GM23338 (cell line): ENCODE results near the gene MGAT5. TPM values are rescaled to one million over a fixed set of nuclear protein-coding genes. Genes with fewer than 3 reads are reported as not detected.

Experiments
- ATAC-seq: fragments of 200-7000 bp; cut with Tn5 transposase; 3 replicates; pipeline ENCODE4 v1.9.1; 2020
- DNase-seq: peaks from one replicate; pipeline ENCODE4 v3.0.0-alpha.2; 2015; ENCODE audit warnings: low spot score
- H2AFZ ChIP-seq: fragments of 200-600 bp; sonication (generic); 2 replicates; pipeline ENCODE4 v1.8.0; 2016; ENCODE audit warnings: antibody characterized with exemption, mild to moderate bottlenecking, moderate library complexity
- H3F3A ChIP-seq: fragments of 200-600 bp; sonication (generic); replicated peaks from 2 replicates; pipeline ENCODE4 v1.8.0; 2017; ENCODE audit warnings: antibody characterized with exemption, mixed run types, low read depth
- H3K27ac ChIP-seq: fragments of 200-600 bp; sonication (generic); 2 replicates; pipeline ENCODE4 v1.6.1; 2016; ENCODE audit warnings: low read depth
- H3K27me3 ChIP-seq: fragments of 200-600 bp; sonication (generic); 2 replicates; pipeline ENCODE4 v1.8.0; 2016; ENCODE audit warnings: mild to moderate bottlenecking, mixed run types, moderate library complexity; ENCODE audit not compliant: insufficient read depth
- H3K36me3 ChIP-seq: fragments of 200-600 bp; sonication (generic); 2 replicates; pipeline ENCODE4 v1.8.0; 2016; ENCODE audit warnings: mild to moderate bottlenecking; ENCODE audit not compliant: insufficient read depth
- H3K4me1 ChIP-seq: fragments of 200-600 bp; sonication (generic); 2 replicates; pipeline ENCODE4 v1.8.0; 2016; ENCODE audit warnings: mild to moderate bottlenecking, moderate library complexity; ENCODE audit not compliant: insufficient read depth
- H3K4me2 ChIP-seq: fragments of 200-600 bp; sonication (generic); 2 replicates; pipeline ENCODE4 v1.7.1; 2017; ENCODE audit warnings: mixed run types
- H3K4me3 ChIP-seq: fragments of 200-600 bp; sonication (generic); 2 replicates; pipeline ENCODE4 v1.6.1; 2016; ENCODE audit warnings: mixed run types
- H3K79me2 ChIP-seq: fragments of 200-600 bp; sonication (generic); replicated peaks from 2 replicates; pipeline ENCODE4 v1.8.0; 2017; ENCODE audit warnings: mild to moderate bottlenecking; ENCODE audit not compliant: insufficient read depth
- H3K9me2 ChIP-seq: fragments of 200-600 bp; sonication (generic); 2 replicates; pipeline ENCODE4 v1.8.0; 2017; ENCODE audit not compliant: insufficient read depth
- H4K20me1 ChIP-seq: fragments of 200-600 bp; sonication (generic); replicated peaks from 2 replicates; pipeline ENCODE4 v1.8.0; 2017; ENCODE audit warnings: mild to moderate bottlenecking; ENCODE audit not compliant: insufficient read depth
- H3K27ac Mint-ChIP-seq: 2 replicates; pipeline ENCODE4 v1.8.0; 2020; ENCODE audit warnings: inconsistent platforms, mild to moderate bottlenecking, moderate library complexity, mixed read lengths
- H3K27me3 Mint-ChIP-seq: 3 replicates; pipeline ENCODE4 v1.8.0; 2022; ENCODE audit warnings: low read depth, mild to moderate bottlenecking, moderate library complexity, mixed read lengths, inconsistent platforms; ENCODE audit not compliant: insufficient read depth, poor library complexity
- H3K36me3 Mint-ChIP-seq: 3 replicates; pipeline ENCODE4 v1.8.0; 2021; ENCODE audit warnings: low read depth, mild to moderate bottlenecking, inconsistent platforms, moderate library complexity, mixed read lengths
- H3K4me1 Mint-ChIP-seq: 3 replicates; pipeline ENCODE4 v1.8.0; 2020; ENCODE audit warnings: mild to moderate bottlenecking, inconsistent platforms, mixed read lengths
- H3K4me3 Mint-ChIP-seq: 3 replicates; pipeline ENCODE4 v1.8.0; 2021; ENCODE audit warnings: moderate library complexity, mild to moderate bottlenecking, inconsistent platforms, mixed read lengths
- H3K9me3 Mint-ChIP-seq: 3 replicates; pipeline ENCODE4 v1.8.0; 2020; ENCODE audit warnings: moderate library complexity, mild to moderate bottlenecking, inconsistent platforms, mixed read lengths
- CREB1 ChIP-seq: fragments of 250-450 bp; sonication (Bioruptor Pico); IDR thresholded peaks from 2 replicates; pipeline ENCODE4 v1.5.0; 2020; ENCODE audit warnings: low read depth, mild to moderate bottlenecking, moderate library complexity
- EZH2 ChIP-seq: fragments of 200-600 bp; sonication (generic); IDR thresholded peaks from one replicate; pipeline ENCODE4 v1.8.0; 2017; ENCODE audit warnings: antibody characterized with exemption, mild to moderate bottlenecking, low read depth; ENCODE audit not compliant: unreplicated experiment
- EZH2phosphoT487 ChIP-seq: fragments of 200-600 bp; sonication (generic); IDR thresholded peaks from one replicate; pipeline ENCODE4 v1.8.1; 2018; ENCODE audit warnings: antibody characterized with exemption; ENCODE audit not compliant: unreplicated experiment
- STAT1 ChIP-seq: IDR thresholded peaks from one replicate; pipeline ENCODE4 v1.6.1; 2016; ENCODE audit warnings: antibody characterized with exemption; ENCODE audit not compliant: unreplicated experiment
- ZNF114 ChIP-seq: fragments of 250-450 bp; sonication (Bioruptor Pico); IDR thresholded peaks from 2 replicates; pipeline ENCODE4 v1.5.0; 2020; ENCODE audit warnings: mild to moderate bottlenecking, moderate library complexity
- ZNF331 ChIP-seq: fragments of 250-450 bp; sonication (Bioruptor Pico); IDR thresholded peaks from 2 replicates; pipeline ENCODE4 v1.5.0; 2020; ENCODE audit warnings: low read depth, mild to moderate bottlenecking, moderate library complexity
- polyA plus RNA-seq: library from polyadenylated mRNA; unstranded; fragments of >200 nt; fragmentation: Nextera tagmentation; extraction: Ambion mirVana; gene quantifications from 2 replicates; pipeline ENCODE4 v1.2.1, GENCODE V29; 2016
- total RNA-seq: library from RNA; depleted of rRNA; stranded (reverse); fragments of >200 nt; shearing (Covaris generic); gene quantifications from 2 replicates; pipeline ENCODE4 v1.2.3, GENCODE V29; 2014
- TF ChIP-seq, protein P1 (sequence below): fragments of 250-450 bp; sonication (Bioruptor Pico); IDR thresholded peaks from 2 replicates; pipeline ENCODE4 v1.5.0; 2020; ENCODE audit warnings: mild to moderate bottlenecking, moderate library complexity
- TF ChIP-seq, protein P2 (sequence below): IDR thresholded peaks from one replicate; pipeline ENCODE4 v1.6.1; 2018; ENCODE audit warnings: antibody characterized with exemption; ENCODE audit not compliant: unreplicated experiment
- TF ChIP-seq, protein P3 (sequence below), 2 experiments: fragments of 200-600 bp in 1 of 2; sonication (generic) in 1 of 2; conservative IDR thresholded peaks; 2 replicates each; pipeline versions ENCODE4 v1.5.1 to v1.6.1; 2016 to 2017; ENCODE audit warnings: antibody characterized with exemption in 2 of 2, low read depth in 2 of 2, mild to moderate bottlenecking in 2 of 2, moderate library complexity in 1 of 2
- TF ChIP-seq, protein P4 (sequence below): IDR thresholded peaks from 2 replicates; pipeline ENCODE4 v1.6.1; 2016; ENCODE audit warnings: antibody characterized with exemption

Gene MGAT5
- total and polyA plus RNA-seq, 2 experiments from 2014 or later = 4.6 to 27.6 TPM

DNA sequence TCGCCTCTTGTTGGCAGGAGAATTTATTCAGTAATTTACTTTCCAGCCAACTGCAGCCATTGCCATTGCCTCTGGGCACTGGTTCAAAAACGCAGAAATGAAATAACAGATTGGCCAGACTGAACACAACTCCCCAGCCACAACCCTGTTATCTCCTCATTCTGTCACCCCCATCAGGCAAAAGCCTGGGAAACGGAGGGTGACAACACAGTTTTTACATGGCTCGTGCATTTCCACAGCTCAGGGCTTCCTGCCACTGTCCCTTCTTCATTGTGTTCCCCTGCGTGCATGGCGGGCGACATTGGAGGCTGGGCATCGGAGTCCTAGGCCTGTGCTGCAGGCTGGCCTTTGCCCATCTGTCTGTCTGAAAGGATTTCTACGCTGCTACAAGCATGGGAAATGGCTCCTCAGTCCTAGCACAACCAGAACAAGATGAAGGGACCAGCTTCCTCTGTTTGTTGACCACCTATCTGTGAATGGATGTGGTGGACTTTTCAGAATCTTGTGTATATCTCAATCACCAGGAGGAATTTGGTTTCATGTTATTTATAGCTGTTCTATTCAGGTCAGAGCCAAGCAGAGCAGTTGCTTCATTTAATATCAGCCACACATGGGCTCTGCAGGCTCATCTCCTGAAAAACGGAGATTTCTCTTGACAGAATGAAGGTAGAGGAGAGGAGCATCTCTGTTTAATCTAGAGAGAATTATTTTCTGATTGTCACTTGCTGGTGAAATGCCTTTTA is 107.0 kb downstream of the MGAT5 start:
- Mint-ChIP-seq H3K36me3 (no peaks in the 10 kb centered on the region), H3K4me3 (no peak overlapping the region), H3K9me3 (no peaks in the 10 kb centered on the region), H3K27ac (no peak overlapping the region; the same call in 1 of the 2 replicates), H3K27me3 (peaks cover 5% of the 10 kb centered on the region), H3K4me1 (peaks cover 15% of the 10 kb centered on the region; the same call in 2 of the 3 replicates)
- no peak for DNase-seq
- H3K36me3 ChIP-seq = no peaks in the 10 kb centered on the region
- no peak overlapping the region for H2AFZ ChIP-seq
- no peaks in the 10 kb centered on the region for H3K4me1 ChIP-seq
- TF ChIP-seq ZNF114 (CRISPR knock-in tag) = no peak
- TF ChIP-seq, protein P1, sequence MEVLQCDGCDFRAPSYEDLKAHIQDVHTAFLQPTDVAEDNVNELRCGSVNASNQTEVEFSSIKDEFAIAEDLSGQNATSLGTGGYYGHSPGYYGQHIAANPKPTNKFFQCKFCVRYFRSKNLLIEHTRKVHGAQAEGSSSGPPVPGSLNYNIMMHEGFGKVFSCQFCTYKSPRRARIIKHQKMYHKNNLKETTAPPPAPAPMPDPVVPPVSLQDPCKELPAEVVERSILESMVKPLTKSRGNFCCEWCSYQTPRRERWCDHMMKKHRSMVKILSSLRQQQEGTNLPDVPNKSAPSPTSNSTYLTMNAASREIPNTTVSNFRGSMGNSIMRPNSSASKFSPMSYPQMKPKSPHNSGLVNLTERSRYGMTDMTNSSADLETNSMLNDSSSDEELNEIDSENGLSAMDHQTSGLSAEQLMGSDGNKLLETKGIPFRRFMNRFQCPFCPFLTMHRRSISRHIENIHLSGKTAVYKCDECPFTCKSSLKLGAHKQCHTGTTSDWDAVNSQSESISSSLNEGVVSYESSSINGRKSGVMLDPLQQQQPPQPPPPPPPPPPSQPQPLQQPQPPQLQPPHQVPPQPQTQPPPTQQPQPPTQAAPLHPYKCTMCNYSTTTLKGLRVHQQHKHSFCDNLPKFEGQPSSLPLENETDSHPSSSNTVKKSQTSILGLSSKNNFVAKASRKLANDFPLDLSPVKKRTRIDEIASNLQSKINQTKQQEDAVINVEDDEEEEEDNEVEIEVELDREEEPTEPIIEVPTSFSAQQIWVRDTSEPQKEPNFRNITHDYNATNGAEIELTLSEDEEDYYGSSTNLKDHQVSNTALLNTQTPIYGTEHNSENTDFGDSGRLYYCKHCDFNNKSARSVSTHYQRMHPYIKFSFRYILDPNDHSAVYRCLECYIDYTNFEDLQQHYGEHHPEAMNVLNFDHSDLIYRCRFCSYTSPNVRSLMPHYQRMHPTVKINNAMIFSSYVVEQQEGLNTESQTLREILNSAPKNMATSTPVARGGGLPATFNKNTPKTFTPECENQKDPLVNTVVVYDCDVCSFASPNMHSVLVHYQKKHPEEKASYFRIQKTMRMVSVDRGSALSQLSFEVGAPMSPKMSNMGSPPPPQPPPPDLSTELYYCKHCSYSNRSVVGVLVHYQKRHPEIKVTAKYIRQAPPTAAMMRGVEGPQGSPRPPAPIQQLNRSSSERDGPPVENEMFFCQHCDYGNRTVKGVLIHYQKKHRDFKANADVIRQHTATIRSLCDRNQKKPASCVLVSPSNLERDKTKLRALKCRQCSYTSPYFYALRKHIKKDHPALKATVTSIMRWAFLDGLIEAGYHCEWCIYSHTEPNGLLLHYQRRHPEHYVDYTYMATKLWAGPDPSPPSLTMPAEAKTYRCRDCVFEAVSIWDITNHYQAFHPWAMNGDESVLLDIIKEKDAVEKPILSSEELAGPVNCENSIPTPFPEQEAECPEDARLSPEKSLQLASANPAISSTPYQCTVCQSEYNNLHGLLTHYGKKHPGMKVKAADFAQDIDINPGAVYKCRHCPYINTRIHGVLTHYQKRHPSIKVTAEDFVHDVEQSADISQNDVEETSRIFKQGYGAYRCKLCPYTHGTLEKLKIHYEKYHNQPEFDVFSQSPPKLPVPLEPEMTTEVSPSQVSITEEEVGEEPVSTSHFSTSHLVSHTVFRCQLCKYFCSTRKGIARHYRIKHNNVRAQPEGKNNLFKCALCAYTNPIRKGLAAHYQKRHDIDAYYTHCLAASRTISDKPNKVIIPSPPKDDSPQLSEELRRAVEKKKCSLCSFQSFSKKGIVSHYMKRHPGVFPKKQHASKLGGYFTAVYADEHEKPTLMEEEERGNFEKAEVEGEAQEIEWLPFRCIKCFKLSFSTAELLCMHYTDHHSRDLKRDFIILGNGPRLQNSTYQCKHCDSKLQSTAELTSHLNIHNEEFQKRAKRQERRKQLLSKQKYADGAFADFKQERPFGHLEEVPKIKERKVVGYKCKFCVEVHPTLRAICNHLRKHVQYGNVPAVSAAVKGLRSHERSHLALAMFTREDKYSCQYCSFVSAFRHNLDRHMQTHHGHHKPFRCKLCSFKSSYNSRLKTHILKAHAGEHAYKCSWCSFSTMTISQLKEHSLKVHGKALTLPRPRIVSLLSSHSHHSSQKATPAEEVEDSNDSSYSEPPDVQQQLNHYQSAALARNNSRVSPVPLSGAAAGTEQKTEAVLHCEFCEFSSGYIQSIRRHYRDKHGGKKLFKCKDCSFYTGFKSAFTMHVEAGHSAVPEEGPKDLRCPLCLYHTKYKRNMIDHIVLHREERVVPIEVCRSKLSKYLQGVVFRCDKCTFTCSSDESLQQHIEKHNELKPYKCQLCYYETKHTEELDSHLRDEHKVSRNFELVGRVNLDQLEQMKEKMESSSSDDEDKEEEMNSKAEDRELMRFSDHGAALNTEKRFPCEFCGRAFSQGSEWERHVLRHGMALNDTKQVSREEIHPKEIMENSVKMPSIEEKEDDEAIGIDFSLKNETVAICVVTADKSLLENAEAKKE (CRISPR knock-in tag) = no peak
- TF ChIP-seq, protein P2, sequence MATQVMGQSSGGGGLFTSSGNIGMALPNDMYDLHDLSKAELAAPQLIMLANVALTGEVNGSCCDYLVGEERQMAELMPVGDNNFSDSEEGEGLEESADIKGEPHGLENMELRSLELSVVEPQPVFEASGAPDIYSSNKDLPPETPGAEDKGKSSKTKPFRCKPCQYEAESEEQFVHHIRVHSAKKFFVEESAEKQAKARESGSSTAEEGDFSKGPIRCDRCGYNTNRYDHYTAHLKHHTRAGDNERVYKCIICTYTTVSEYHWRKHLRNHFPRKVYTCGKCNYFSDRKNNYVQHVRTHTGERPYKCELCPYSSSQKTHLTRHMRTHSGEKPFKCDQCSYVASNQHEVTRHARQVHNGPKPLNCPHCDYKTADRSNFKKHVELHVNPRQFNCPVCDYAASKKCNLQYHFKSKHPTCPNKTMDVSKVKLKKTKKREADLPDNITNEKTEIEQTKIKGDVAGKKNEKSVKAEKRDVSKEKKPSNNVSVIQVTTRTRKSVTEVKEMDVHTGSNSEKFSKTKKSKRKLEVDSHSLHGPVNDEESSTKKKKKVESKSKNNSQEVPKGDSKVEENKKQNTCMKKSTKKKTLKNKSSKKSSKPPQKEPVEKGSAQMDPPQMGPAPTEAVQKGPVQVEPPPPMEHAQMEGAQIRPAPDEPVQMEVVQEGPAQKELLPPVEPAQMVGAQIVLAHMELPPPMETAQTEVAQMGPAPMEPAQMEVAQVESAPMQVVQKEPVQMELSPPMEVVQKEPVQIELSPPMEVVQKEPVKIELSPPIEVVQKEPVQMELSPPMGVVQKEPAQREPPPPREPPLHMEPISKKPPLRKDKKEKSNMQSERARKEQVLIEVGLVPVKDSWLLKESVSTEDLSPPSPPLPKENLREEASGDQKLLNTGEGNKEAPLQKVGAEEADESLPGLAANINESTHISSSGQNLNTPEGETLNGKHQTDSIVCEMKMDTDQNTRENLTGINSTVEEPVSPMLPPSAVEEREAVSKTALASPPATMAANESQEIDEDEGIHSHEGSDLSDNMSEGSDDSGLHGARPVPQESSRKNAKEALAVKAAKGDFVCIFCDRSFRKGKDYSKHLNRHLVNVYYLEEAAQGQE = no peak
- TF ChIP-seq, protein P3, sequence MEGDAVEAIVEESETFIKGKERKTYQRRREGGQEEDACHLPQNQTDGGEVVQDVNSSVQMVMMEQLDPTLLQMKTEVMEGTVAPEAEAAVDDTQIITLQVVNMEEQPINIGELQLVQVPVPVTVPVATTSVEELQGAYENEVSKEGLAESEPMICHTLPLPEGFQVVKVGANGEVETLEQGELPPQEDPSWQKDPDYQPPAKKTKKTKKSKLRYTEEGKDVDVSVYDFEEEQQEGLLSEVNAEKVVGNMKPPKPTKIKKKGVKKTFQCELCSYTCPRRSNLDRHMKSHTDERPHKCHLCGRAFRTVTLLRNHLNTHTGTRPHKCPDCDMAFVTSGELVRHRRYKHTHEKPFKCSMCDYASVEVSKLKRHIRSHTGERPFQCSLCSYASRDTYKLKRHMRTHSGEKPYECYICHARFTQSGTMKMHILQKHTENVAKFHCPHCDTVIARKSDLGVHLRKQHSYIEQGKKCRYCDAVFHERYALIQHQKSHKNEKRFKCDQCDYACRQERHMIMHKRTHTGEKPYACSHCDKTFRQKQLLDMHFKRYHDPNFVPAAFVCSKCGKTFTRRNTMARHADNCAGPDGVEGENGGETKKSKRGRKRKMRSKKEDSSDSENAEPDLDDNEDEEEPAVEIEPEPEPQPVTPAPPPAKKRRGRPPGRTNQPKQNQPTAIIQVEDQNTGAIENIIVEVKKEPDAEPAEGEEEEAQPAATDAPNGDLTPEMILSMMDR (conservative IDR thresholded peaks at IDR 0.05; ENCODE audit: low read depth in 2 of 2) = no peak
- TF ChIP-seq, protein P4, sequence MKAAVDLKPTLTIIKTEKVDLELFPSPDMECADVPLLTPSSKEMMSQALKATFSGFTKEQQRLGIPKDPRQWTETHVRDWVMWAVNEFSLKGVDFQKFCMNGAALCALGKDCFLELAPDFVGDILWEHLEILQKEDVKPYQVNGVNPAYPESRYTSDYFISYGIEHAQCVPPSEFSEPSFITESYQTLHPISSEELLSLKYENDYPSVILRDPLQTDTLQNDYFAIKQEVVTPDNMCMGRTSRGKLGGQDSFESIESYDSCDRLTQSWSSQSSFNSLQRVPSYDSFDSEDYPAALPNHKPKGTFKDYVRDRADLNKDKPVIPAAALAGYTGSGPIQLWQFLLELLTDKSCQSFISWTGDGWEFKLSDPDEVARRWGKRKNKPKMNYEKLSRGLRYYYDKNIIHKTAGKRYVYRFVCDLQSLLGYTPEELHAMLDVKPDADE = no peak
- TF ChIP-seq EZH2 = no peak
- no peak for TF ChIP-seq CREB1 (CRISPR knock-in tag)
- no peak for TF ChIP-seq STAT1
- TF ChIP-seq EZH2phosphoT487 = no peak
- TF ChIP-seq ZNF331 (CRISPR knock-in tag) = no peak
- no peak overlapping the region for H3K4me3 ChIP-seq
- H3K27ac ChIP-seq = no peak overlapping the region
- H3F3A ChIP-seq = no peaks in the 10 kb centered on the region
- ATAC-seq = no peak
- no peaks in the 10 kb centered on the region for H3K27me3 ChIP-seq
- H4K20me1 ChIP-seq = peaks cover 2% of the 10 kb centered on the region; the same call in 1 of the 2 replicates
- no peaks in the 10 kb centered on the region for H3K79me2 ChIP-seq
- no peaks in the 10 kb centered on the region for H3K9me2 ChIP-seq
- H3K4me2 ChIP-seq = no peak overlapping the region
